Kidney epithelial cell (primary cell): ENCODE results near the gene HCRTR2. TPM values are rescaled to one million over a fixed set of nuclear protein-coding genes. Genes with fewer than 3 reads are reported as not detected.
A peak's percentile ranks its signal among the peaks of the same experiment; 100 is the strongest.
"Not testable (repeated sequence)": the region's sequence is repeated elsewhere in the genome, so short reads cannot be mapped to it uniquely, and the experiment has no call there.

ENCODE experiments used
- DNase-seq: peaks from one replicate; pipeline ENCODE4 v3.0.0-alpha.2; 2010; ENCODE audit warnings: low read depth
- H3K27me3 ChIP-seq: 2 replicates; pipeline ENCODE4 v1.6.0; 2011; ENCODE audit warnings: low read length; ENCODE audit not compliant: control insufficient read depth, insufficient read depth
- H3K36me3 ChIP-seq: 2 replicates; pipeline ENCODE4 v1.5.1; 2011; ENCODE audit warnings: low read length; ENCODE audit not compliant: control insufficient read depth, insufficient read depth
- H3K4me3 ChIP-seq: 2 replicates; pipeline ENCODE4 v1.5.1; 2011; ENCODE audit warnings: low read depth, mild to moderate bottlenecking, control low read depth, low read length
- CTCF ChIP-seq: IDR thresholded peaks from 2 replicates; pipeline ENCODE4 v1.5.1; 2011; ENCODE audit warnings: mild to moderate bottlenecking, moderate library complexity, low read length, control low read depth, inconsistent platforms; ENCODE audit not compliant: insufficient read depth, poor library complexity, severe bottlenecking
- total RNA-seq: library from RNA; depleted of rRNA; stranded (reverse); fragments of >200 nt; gene quantifications from 2 replicates; pipeline ENCODE4 v1.2.3, GENCODE V29; 2015

HCRTR2 gene
- total RNA-seq, 1 donor from 2014 or later: not detected

DNA sequence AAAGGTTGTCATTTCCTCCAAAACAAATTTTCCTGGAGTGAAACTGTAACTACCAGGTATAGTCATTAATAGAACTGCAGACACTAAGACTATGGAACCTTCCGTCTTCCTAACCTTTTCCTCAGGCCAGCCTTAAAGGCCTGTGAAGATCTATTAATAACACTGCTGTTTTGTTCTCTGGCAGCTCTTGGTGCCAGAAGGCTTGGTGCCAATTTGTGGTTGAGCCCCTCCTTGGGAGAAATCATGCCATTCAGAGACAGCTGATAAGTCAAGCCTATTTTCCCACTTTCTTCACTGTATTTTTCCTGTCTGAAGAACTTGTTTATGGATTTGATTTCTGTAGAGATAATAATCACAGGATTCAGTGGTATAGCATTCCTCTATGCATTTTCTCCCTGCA is 64.8 kb downstream of the HCRTR2 start:
- no peak for TF ChIP-seq CTCF
- Histone ChIP-seq H3K27me3 (no peaks in the 10 kb centered on the region), H3K36me3 (no peaks in the 10 kb centered on the region), H3K4me3 (no peak overlapping the region)
- DNase-seq: no peak

DNA sequence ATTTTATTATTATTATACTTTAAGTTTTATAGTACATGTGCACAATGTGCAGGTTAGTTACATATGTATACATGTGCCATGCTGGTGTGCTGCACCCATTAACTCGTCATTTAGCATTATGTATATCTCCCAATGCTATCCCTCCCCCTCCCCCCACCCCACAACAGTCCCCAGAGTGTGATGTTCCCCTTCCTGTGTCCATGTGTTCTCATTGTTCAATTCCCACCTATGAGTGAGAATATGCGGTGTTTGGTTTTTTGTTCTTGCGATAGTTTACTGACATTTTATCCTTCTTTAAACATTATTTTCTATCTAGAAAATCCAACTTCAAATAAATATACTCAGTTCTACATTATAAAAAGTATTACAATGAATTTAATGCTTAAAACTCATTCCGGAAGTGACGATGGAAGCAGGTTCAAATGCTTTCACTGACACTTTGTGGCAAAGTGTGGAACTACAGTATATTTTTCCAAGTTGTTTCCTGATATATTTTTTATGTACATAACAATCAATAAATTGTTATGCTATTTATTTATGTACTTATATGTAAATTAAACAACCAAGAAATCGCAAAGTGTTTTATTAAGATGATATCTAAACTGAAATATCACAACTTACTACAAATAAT is 66.8 kb downstream of the HCRTR2 start:
- DNase-seq: not testable (repeated sequence)

GRCh38 chr6:55250400-55250799 is 76.1 kb downstream of the HCRTR2 start:
- H3K4me3 ChIP-seq: no peak overlapping the region
- no peak for DNase-seq
- H3K27me3 ChIP-seq: no peaks in the 10 kb centered on the region
- TF ChIP-seq CTCF: no peak
- no peaks in the 10 kb centered on the region for H3K36me3 ChIP-seq

More for the DNA sequence above, 66.8 kb downstream of the HCRTR2 start:
- not testable (repeated sequence) for H3K27me3 ChIP-seq, H3K36me3 ChIP-seq, H3K4me3 ChIP-seq
- peak; percentile 54 for TF ChIP-seq CTCF

GRCh38 chr6:55255113-55255512 is 80.8 kb downstream of the HCRTR2 start:
- DNase-seq: no peak
- Histone ChIP-seq H3K36me3 (no peaks in the 10 kb centered on the region), H3K27me3 (no peaks in the 10 kb centered on the region), H3K4me3 (no peak overlapping the region)
- TF ChIP-seq CTCF: no peak

DNA sequence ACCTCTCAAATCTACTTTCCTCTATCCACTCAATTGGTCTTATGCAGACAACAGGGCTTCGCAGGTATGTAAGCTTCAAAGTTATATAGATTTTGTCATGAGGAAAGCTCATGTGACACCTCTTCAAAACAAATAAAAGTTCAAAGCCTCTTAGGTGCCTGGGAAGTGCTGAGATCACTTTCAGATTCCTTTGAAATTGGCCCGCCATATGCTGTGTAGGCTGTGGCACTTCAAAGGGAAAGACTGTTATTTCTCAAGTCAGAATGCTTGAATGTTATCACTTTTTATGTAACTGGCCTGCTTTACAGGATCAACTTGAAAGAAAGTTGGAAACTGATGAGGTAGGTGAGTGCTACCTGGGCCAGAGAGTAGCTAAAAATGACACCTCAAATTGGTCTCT is 85.9 kb downstream of the HCRTR2 start:
- no peak overlapping the region for H3K4me3 ChIP-seq
- TF ChIP-seq CTCF: no peak
- no peak for DNase-seq
- no peaks in the 10 kb centered on the region for H3K36me3 ChIP-seq
- H3K27me3 ChIP-seq: no peaks in the 10 kb centered on the region
